Measurements from ENCODE around the gene CERS6. TPM values are rescaled to one million over a fixed set of nuclear protein-coding genes. Genes with fewer than 3 reads are reported as not detected.
A peak's percentile ranks its signal among the peaks of the same experiment; 100 is the strongest.

The CERS6 gene
- total RNA-seq, 2 donors from 2014 or later = 13.7 to 15.8 TPM

DNA sequence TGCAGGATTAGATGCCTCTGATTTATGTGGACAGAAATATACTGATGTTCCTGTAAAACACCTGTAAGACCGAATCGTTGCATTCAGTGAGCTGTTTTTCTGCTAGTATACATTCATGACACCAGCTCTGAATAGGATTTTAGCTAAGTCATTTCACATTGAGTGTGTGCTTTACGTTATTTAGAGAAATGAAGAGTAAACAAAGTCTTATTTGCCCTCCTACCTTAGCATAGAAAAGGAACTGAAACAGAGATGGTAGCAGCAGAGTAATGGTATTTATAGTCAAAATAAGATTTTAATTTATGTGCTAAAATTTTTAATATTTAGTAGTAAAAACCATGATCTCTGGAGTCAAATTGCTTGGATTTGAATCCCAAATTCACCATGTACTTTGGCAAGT, 168.0 kb downstream of the CERS6 start:
- no peaks in the 10 kb centered on the region for H3K9me3 ChIP-seq
- no peaks in the 10 kb centered on the region for H3K36me3 ChIP-seq
- DNase-seq (ENCODE audit: low spot score) = no peak

DNA sequence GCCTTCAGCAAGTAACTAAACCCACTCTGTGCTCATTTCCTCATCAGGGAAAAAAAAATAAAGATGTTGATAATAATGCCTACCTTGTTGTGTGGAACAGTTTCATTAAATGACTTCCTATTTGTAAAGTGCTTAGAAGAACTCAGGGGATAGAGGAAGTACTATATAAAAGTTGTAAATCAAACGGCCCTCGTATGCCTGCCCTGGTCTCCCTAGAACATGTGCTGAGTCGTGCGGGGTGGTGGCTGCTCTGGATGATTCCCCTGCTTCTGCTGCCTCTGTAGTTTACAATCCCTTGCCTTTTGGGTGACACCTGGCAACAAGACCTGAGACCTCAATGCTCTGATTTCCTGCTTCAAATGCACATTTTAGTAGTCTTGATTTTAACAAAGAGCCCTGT, 170.0 kb downstream of the CERS6 start:
- H3K27ac ChIP-seq = no peak overlapping the region

More for the DNA sequence above, 168.0 kb downstream of the CERS6 start:
- no peak overlapping the region for H3K27ac ChIP-seq
- no peak for ATAC-seq (ENCODE audit: insufficient number of reproducible peaks, low FRiP score, low read depth)
- H3K4me1 ChIP-seq (ENCODE audit: control insufficient read depth in 1 of 2, low read depth in 2 of 2) = no peaks in the 10 kb centered on the region
- H3K4me3 ChIP-seq = no peak overlapping the region
- no peaks in the 10 kb centered on the region for H3K27me3 ChIP-seq (replicated peaks; ENCODE audit: insufficient read depth)
- TF ChIP-seq, protein P1, sequence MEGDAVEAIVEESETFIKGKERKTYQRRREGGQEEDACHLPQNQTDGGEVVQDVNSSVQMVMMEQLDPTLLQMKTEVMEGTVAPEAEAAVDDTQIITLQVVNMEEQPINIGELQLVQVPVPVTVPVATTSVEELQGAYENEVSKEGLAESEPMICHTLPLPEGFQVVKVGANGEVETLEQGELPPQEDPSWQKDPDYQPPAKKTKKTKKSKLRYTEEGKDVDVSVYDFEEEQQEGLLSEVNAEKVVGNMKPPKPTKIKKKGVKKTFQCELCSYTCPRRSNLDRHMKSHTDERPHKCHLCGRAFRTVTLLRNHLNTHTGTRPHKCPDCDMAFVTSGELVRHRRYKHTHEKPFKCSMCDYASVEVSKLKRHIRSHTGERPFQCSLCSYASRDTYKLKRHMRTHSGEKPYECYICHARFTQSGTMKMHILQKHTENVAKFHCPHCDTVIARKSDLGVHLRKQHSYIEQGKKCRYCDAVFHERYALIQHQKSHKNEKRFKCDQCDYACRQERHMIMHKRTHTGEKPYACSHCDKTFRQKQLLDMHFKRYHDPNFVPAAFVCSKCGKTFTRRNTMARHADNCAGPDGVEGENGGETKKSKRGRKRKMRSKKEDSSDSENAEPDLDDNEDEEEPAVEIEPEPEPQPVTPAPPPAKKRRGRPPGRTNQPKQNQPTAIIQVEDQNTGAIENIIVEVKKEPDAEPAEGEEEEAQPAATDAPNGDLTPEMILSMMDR (IDR thresholded peaks at IDR 0.05) = no peak

DNA sequence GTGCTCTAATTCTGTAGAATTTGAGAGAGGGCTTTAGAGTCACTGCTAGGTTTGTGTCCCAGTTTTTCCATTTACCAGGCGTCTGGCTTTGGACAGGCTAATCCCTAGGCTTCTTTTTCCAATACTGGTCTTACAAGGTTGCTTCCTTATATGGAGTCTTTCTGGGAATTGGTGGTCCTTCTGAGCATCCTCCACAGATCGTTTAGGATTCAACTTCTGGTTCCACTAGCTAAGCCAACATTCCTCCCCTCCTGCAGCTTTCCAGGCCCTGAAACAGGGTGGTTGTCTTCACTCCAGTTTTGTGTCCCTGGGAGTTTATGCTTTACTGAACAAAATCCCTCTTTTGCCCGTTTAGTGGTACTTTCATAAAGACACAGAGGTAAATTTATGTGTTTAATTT, 170.6 kb downstream of the CERS6 start:
- H3K27me3 ChIP-seq (replicated peaks; ENCODE audit: insufficient read depth) = no peaks in the 10 kb centered on the region
- ATAC-seq (ENCODE audit: insufficient number of reproducible peaks, low FRiP score, low read depth) (no peak), DNase-seq (ENCODE audit: low spot score) (no peak)
- H3K9me3 ChIP-seq = no peaks in the 10 kb centered on the region
- H3K4me3 ChIP-seq = no peak overlapping the region
- TF ChIP-seq, protein P1 (IDR thresholded peaks at IDR 0.05) = no peak
- no peak overlapping the region for H3K27ac ChIP-seq
- H3K36me3 ChIP-seq = no peaks in the 10 kb centered on the region
- H3K4me1 ChIP-seq (ENCODE audit: control insufficient read depth in 1 of 2, low read depth in 2 of 2) = no peaks in the 10 kb centered on the region

More for the DNA sequence above, 170.0 kb downstream of the CERS6 start:
- ATAC-seq (ENCODE audit: insufficient number of reproducible peaks, low FRiP score, low read depth) (no peak), DNase-seq (ENCODE audit: low spot score) (no peak)
- Histone ChIP-seq H3K36me3 (no peaks in the 10 kb centered on the region), H3K4me3 (no peak overlapping the region), H3K9me3 (no peaks in the 10 kb centered on the region), H3K4me1 (ENCODE audit: control insufficient read depth in 1 of 2, low read depth in 2 of 2) (no peaks in the 10 kb centered on the region), H3K27me3 (replicated peaks; ENCODE audit: insufficient read depth) (no peaks in the 10 kb centered on the region)
- TF ChIP-seq, protein P1 (IDR thresholded peaks at IDR 0.05) = no peak

DNA sequence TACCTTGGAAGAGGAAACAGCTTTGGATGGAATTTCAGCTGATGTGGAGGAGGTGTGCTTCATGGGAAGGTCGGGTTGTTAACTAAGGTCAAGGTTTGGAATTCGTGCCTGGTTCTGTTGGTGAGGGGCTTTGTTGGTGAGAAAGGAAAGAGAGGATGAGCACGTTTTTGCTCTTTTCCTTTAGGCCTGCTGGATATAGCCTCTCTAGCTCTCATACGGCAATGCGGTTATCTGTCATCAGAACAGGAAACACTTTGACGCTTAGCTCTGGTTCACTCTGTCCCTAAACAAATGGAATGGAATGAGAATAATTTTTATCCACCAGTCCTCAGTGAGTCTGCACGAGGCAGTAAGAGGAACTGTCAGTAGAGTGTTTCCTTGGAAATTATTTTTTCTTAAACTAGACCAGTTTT, 176.6 kb downstream of the CERS6 start:
- H3K9me3 ChIP-seq = no peaks in the 10 kb centered on the region
- TF ChIP-seq, protein P1 (IDR thresholded peaks at IDR 0.05) = peak; percentile 19
- peak overlapping the region; percentile 53 to 89 for H3K27ac ChIP-seq
- H3K4me1 ChIP-seq (ENCODE audit: control insufficient read depth in 1 of 2, low read depth in 2 of 2) = peaks cover 20 to 41% of the 10 kb centered on the region in 2 donors
- peak overlapping the region; percentile 3 for H3K4me3 ChIP-seq
- DNase-seq (ENCODE audit: low spot score) (no peak), ATAC-seq (ENCODE audit: insufficient number of reproducible peaks, low FRiP score, low read depth) (peak; percentile 84)
- no peaks in the 10 kb centered on the region for H3K27me3 ChIP-seq (replicated peaks; ENCODE audit: insufficient read depth)
- no peaks in the 10 kb centered on the region for H3K36me3 ChIP-seq

DNA sequence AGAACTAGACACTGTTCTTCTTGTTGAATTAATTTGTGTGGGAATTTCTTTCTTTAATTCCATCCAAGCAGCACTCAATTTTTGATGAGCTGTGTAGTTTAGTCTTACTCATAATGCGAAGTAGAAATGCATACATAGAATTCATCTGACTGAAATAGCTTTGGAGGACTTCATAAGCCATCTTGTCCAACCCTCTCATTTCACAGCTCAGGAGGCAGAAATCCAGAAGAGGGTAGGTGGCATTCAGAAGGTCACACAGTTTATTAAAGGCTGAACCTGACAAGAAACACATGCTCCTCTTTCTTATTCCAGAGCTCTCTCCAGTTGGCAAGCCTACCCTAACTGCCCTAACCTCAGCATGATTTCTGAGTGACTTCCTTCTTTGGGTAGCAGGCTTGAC, 177.1 kb downstream of the CERS6 start:
- H3K4me1 ChIP-seq (ENCODE audit: control insufficient read depth in 1 of 2, low read depth in 2 of 2) = peaks cover 20 to 41% of the 10 kb centered on the region in 2 donors
- DNase-seq (ENCODE audit: low spot score) (no peak), ATAC-seq (ENCODE audit: insufficient number of reproducible peaks, low FRiP score, low read depth) (peak; percentile 6)
- TF ChIP-seq, protein P1 (IDR thresholded peaks at IDR 0.05) = no peak
- no peaks in the 10 kb centered on the region for H3K36me3 ChIP-seq
- H3K27ac ChIP-seq = peak overlapping the region; percentile 53 to 70
- no peaks in the 10 kb centered on the region for H3K9me3 ChIP-seq
- H3K4me3 ChIP-seq = peak overlapping the region; percentile 3
- no peaks in the 10 kb centered on the region for H3K27me3 ChIP-seq (replicated peaks; ENCODE audit: insufficient read depth)
